Measurements from ENCODE around the gene WDR62.

DNA sequence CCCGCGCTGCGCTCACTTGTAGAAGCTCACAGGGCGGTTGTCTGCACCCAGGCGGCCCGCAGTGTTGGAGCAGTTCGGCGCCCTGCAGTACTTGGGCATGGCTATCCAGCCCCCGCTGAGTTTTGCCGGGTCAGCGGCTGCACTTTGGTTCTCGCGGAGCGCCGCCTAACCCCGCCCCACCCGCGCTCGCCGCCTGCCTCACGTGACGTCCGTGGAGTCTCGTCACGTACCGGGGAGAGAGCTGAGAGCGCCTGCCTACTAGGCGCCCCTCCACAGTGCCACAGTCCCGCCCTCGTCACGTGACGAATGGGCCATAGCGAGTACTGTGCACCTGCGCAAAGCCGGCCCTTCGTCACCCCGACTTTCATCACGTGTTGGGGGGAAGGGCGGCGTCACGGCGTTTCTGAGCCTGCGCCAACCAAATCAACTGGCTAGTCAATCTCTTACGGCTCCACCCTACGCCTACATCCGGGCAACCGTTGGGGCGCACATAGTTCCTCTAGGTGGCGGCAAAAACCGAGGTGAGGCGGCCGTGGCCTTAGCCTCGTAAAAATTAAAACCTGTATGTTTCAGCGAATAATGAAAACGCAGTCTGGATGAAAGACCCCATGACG is 471 bp upstream of the WDR62 start, which contains the start of gene THAP8:
- TF ChIP-seq, protein P1, sequence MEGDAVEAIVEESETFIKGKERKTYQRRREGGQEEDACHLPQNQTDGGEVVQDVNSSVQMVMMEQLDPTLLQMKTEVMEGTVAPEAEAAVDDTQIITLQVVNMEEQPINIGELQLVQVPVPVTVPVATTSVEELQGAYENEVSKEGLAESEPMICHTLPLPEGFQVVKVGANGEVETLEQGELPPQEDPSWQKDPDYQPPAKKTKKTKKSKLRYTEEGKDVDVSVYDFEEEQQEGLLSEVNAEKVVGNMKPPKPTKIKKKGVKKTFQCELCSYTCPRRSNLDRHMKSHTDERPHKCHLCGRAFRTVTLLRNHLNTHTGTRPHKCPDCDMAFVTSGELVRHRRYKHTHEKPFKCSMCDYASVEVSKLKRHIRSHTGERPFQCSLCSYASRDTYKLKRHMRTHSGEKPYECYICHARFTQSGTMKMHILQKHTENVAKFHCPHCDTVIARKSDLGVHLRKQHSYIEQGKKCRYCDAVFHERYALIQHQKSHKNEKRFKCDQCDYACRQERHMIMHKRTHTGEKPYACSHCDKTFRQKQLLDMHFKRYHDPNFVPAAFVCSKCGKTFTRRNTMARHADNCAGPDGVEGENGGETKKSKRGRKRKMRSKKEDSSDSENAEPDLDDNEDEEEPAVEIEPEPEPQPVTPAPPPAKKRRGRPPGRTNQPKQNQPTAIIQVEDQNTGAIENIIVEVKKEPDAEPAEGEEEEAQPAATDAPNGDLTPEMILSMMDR (IDR thresholded peaks at IDR 0.05): peak; percentile 26 to 69 (median 62)
- TF ChIP-seq POLR2A (IDR thresholded peaks at IDR 0.05): peak in 2 of 4 donors; percentile 60 to 72
